GM21723 (cell line): ENCODE results near the gene RAD51B.

Experiments used
- ATAC-seq: cut with Tn5 transposase; IDR thresholded peaks from one replicate; pipeline ENCODE4 v1.9.1; 2021; ENCODE audit warnings: mild to moderate bottlenecking, moderate library complexity; ENCODE audit not compliant: unreplicated experiment

RAD51B gene

GRCh38 chr14:68573126-68573525 lies 753.5 kb downstream of the RAD51B start:
- ATAC-seq = no peak

DNA sequence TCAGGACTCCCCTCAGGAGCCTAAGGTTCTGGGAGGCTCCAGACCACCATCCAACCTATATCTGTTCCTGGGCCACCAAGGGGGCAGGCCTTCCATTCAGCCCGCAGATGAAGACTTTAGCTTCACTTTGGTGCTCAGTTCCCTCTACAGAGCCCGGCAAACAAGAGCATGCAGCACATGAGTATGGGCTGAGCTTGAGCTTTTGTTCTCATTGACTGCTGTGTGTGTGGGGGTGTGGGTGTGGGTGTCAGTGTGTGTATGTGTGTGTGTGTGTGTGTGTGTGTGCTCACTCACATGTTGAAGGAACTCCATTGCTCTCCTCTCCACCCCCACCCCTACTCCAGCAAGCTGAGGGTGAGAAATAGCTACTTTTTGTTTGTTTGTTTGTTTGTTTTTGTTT lies 754.1 kb downstream of the RAD51B start:
- no peak for ATAC-seq

- no peak for ATAC-seq
Measured at GRCh38 chr14:68574461-68574860, 754.9 kb downstream of the RAD51B start.

- no peak for ATAC-seq
Measured at GRCh38 chr14:68574906-68575305, 755.3 kb downstream of the RAD51B start.

DNA sequence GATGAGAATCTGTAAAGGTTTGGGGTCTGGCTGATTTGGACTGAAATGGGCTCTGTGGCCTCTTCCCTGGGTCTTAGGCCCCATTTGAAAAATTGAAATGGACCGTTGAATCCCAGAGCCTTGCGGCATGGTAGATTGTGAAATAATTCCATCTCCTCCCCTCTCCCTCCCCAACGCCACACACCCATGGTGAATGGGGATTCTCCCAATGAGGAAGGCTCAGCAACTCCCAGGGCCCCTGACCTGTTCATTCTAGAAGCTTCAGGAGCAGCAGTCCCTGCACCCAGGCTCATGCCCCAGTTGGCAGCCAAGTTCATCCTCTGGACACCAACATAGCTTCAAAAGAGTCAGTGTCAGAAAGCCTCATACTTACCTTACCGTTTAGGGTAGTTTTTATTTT lies 755.8 kb downstream of the RAD51B start:
- no peak for ATAC-seq

GRCh38 chr14:68576031-68576430 lies 756.5 kb downstream of the RAD51B start:
- ATAC-seq = no peak

GRCh38 chr14:68576496-68577244 lies 757.1 kb downstream of the RAD51B start:
- no peak for ATAC-seq

DNA sequence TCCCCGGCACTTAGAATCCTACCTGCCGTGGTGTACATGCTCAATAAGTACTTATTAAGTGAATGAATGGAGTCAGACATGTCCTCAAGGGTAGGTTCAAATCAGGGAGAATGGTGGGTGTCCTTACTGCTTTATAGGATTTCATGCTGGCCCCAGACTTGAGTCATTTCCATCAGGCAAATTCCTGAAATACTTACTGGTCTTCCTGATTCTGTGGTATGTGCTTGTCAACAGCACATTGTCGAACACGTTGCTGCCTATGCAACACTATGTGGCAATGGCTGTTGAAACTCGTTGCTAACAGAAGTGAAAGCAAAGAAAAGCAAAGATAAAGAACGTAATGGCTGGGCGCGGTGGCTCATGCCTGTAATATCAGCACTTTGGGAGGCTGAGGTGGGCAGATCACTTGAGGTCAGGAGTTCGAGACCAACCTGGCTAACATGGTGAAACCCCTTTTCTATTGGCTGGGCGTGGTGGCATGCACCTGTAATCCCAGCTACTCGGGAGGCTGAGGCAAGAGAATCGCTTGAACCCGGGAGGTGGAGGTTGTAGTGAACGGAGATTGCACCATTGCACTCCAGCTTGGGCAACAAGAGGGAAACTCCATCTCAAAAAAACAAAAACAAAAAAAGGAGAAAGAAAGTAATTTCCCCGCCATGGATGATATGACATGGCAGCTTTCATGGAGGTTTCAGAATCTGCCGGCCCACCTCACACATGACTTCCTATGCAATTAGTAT lies 758.4 kb downstream of the RAD51B start:
- ATAC-seq = no peak

DNA sequence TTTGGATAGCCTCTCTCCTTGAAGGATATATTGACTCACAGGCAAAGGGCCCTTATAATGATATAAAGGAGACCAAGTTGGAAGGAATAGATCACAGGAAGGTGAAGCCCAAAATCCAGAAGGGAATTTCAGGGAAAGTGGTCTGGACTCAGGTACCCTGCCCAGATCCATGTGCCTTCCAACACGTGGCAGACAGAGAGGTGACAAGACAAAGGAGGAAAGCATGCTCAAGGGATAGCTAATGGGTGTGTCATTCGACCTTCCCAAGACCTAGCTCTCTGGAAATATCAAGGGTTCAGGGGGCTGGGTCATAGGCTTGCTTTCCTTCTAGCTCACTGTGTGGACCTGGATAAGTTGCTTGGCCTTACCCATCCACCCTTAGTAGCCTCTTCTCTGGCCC lies 759.0 kb downstream of the RAD51B start:
- no peak for ATAC-seq

- ATAC-seq = no peak
Measured at GRCh38 chr14:68580096-68580645, 760.6 kb downstream of the RAD51B start.

- ATAC-seq = no peak
Measured at GRCh38 chr14:68580671-68581070, 761.1 kb downstream of the RAD51B start.

DNA sequence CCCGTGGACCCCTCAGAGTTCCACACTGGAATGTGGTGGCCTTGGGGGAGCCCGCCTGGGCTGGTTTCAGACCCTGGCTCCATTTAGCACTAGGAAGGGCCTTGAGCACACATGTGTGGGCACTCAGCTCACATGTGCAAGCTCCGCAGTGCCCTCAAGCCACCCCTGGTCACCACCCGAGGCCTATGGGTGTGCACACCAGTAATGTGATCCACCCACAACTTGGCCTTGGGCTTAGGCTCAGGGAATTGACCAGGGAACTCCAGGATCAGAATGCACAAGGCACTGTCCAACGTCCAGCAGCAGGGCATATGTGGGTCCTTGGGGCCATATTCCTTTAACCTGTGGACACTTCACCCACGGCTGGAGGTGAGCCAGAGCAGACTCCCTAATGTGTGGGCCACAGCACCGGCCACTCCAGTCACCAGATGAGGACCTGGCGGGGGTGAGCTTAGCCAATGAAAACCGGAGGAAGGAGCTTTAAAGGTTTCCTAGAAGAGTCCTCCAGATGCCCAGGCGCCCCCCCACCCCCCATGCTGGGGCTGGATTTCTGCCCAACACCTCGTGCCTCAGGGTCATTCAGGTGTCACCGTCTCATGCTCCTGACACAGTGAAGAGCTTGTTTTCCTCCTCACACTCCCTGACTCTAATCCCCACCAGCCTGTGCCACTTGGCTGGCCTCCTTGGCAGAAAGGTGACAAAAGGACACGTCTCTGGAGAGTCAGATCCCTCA lies 764.1 kb downstream of the RAD51B start:
- no peak for ATAC-seq

- no peak for ATAC-seq
Measured at GRCh38 chr14:68584786-68585185, 765.2 kb downstream of the RAD51B start.

DNA sequence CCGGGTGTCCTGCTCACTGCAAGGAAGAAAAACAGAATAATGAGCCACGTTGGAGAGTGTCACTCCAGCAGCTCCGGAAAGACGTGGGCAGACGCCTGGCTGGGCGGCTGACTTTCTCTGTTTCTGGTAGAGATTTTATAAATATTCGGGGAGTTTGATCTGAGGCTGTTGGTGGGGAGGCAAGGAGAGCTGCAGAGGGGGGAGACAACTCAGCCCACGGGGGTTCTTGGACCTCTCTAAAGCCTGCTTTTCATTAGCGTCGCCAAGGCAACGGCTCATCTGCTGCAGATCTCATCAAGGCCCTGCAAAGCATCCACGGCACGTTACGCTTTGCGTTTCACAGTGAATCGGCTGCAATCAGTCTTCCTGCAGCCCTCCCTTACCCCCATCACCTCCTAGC lies 766.1 kb downstream of the RAD51B start:
- ATAC-seq = no peak

GRCh38 chr14:68586896-68587751 lies 767.5 kb downstream of the RAD51B start:
- no peak for ATAC-seq

DNA sequence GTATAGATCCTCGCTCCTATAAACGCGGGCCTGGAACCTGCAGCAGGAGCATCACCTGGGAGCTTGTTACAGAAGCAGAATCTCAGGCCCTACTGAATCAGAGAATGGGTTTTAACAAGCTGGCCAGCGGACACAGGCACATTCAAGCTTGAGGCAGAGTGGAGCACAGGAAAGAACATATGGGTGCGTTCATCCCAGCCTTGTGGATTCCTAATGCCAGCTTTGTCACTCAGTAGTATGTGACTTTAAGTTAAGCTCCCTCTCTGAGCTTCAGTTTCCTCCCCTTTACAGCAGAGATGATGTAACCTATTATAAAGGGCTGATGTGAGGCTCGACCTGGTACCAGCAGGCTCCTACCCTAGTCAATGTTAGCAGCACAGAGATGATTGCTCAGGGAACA lies 768.4 kb downstream of the RAD51B start:
- ATAC-seq = no peak

DNA sequence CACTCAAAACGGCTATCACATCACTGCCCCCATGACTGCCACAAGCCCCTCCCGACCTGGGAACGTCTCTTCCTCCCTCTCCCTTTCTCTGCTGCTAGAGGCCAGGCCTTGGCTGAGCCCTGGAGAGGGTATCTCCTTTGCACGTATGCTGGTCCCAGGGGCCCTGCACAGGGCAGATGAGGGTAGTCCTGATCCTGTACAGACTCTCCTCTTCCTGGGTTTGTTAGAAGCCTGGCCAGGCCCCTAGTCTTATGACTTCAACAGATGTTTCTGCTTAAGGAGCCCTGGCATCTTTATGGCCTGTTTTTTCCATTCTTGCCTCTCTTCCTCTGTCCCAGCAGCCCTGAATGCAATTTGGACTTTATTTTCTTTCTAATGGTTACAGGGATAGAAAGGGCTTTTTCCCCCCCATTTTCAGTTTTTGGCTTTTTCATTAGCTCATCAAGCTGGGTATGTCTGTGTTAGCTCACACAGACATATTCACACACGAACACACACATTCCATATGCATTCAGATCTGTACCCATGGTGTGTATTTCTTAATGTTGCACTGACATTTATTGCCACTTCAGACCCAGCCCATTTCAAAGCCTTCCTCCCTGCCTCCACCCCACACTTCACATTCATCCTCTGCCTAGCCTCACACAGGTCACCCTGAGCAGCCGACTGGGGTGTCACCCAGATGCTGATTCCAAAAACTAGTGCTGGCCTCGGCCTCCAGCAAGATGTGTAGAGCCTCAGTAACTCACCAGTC lies 770.0 kb downstream of the RAD51B start:
- ATAC-seq = no peak

DNA sequence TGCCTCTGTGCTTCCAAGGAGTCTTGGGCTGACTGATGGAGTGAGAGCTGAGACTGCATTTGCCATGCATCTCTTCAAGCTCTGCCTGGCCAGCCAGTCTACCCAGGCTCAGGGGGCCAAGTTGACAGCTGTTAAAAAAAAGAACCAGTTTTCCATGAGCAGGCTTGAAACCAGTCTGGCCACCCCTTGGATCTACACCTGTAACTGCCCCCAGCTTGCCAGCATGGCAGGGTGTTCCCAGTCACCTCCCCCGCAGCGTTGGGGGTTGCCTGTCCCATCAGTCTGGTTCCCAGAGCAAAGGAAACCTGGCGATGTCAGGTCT lies 770.6 kb downstream of the RAD51B start:
- no peak for ATAC-seq

DNA sequence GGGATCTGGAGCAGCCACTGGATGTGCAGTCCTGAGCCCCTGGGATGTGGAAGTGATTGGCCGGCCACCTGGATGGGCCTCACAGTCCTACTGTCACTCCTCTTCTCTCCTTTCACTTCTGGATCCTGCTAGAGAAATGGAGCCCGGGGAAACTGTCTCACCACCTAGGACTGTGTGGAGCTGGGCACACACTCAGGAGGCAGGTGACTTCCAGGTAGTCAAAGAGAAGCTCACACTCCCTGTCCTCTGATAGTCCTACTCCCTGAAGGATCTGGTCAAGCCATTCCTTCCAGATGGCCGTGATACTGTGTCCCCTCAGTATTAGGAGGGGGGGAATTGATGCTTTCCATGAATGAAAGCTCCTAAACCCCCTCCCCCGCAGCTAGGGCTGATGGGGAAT lies 772.2 kb downstream of the RAD51B start:
- no peak for ATAC-seq

- no peak for ATAC-seq
Measured at GRCh38 chr14:68592948-68593556, 773.5 kb downstream of the RAD51B start.
